Measurements from ENCODE around the gene GSG1L. TPM values are rescaled to one million over a fixed set of nuclear protein-coding genes. Genes with fewer than 3 reads are reported as not detected.

GSG1L gene
- total and polyA plus RNA-seq, 2 of the 13 experiments (the other 11 are each of a cell fraction or from before 2014, with no cell fraction given), result not detected

GRCh38 chr16:27902551-27902950 lies 161.0 kb downstream of the GSG1L start (continued):
- TF ChIP-seq PHF8 (CRISPR knock-in tag; IDR thresholded peaks at IDR 0.05) (no peak), TBL1XR1 (IDR thresholded peaks at IDR 0.05; ENCODE audit: borderline replicate concordance, low read length, partially characterized antibody) (no peak), NRL (CRISPR knock-in tag; IDR thresholded peaks at IDR 0.05; ENCODE audit: borderline replicate concordance) (no peak)

- Histone ChIP-seq H4K20me1 (ENCODE audit: insufficient read depth, low read length) (peaks cover 4% of the 10 kb centered on the region; the same call in 1 of the 2 replicates), H3K9ac (ENCODE audit: insufficient read depth, low read depth, low read length) (no peak overlapping the region), H3K4me3 (replicated peaks in 1 of 3; ENCODE audit: insufficient read depth in 1 of 3, low read depth in 2 of 3, low read length in 3 of 3) (no peak overlapping the region), H3K4me2 (ENCODE audit: low read depth, low read length) (no peak overlapping the region), H3K27ac (ENCODE audit: extremely low read length, insufficient read depth, low read length) (no peak overlapping the region), H3K36me3 (replicated peaks in 1 of 2; ENCODE audit: control insufficient read depth in 1 of 2, insufficient read depth in 2 of 2, low read length in 2 of 2) (no peaks in the 10 kb centered on the region), H2AFZ (ENCODE audit: low read length) (no peak overlapping the region), H3K27me3 (ENCODE audit: control insufficient read depth in 1 of 2, insufficient read depth in 2 of 2, low read length in 2 of 2) (peaks cover 4 to 69% of the 10 kb centered on the region in 2 experiments; a peak in 3 of 5 replicates), H3K79me2 (ENCODE audit: insufficient read depth, low read length) (no peaks in the 10 kb centered on the region), H3K4me1 (ENCODE audit: insufficient read depth, low read length) (no peaks in the 10 kb centered on the region), H3K9me3 (ENCODE audit: low read length) (no peaks in the 10 kb centered on the region)
- FAIRE-seq (no peak), DNase-seq (ENCODE audit: low spot score) (no peak), ATAC-seq (no peak)
- intact Hi-C loops (cut with micrococcal nuclease; ENCODE audit: unreplicated experiment) (no loop called here), in situ Hi-C loops (cut with HindIII; ENCODE audit: extremely low pct_ligation_motif_present, low pct_unique_long_range_greater_than_20kb) (no loop called here)
- CTCF ChIA-PET (ENCODE audit: low intra/inter-chr PET ratio, low total read pairs), result no interaction called here
- 23% methylated on average over 8 of the region's 8 CpGs for WGBS (ENCODE audit: low lambda C conversion rate)
- POLR2A ChIA-PET, result no interaction called here
- TF ChIP-seq PAX8 (CRISPR knock-in tag; IDR thresholded peaks at IDR 0.05; ENCODE audit: borderline replicate concordance) (no peak), ZKSCAN8 (CRISPR knock-in tag; IDR thresholded peaks at IDR 0.05; ENCODE audit: borderline replicate concordance) (no peak), ELF1 (CRISPR knock-in tag; IDR thresholded peaks at IDR 0.05) (no peak), ZNF549 (CRISPR knock-in tag; IDR thresholded peaks at IDR 0.05) (no peak), GMEB2 (CRISPR knock-in tag; IDR thresholded peaks at IDR 0.05; ENCODE audit: low read depth) (no peak), CBX5 (CRISPR knock-in tag; IDR thresholded peaks at IDR 0.05; ENCODE audit: borderline replicate concordance) (no peak), ADNP (CRISPR knock-in tag; IDR thresholded peaks at IDR 0.05) (no peak), MAF1 (CRISPR knock-in tag; IDR thresholded peaks at IDR 0.05; ENCODE audit: borderline replicate concordance) (no peak), SP140L (CRISPR knock-in tag; IDR thresholded peaks at IDR 0.05; ENCODE audit: borderline replicate concordance) (no peak), NBN (conservative IDR thresholded peaks at IDR 0.05) (no peak), NCOA5 (CRISPR knock-in tag; IDR thresholded peaks at IDR 0.05) (no peak), ZNF350 (CRISPR knock-in tag; IDR thresholded peaks at IDR 0.05; ENCODE audit: borderline replicate concordance, low read depth) (no peak), NFKBIZ (CRISPR knock-in tag; IDR thresholded peaks at IDR 0.05) (no peak), ZNF788 (CRISPR knock-in tag; IDR thresholded peaks at IDR 0.05; ENCODE audit: borderline replicate concordance) (no peak), NR0B2 (CRISPR knock-in tag; IDR thresholded peaks at IDR 0.05) (no peak), TFDP1 (CRISPR knock-in tag; IDR thresholded peaks at IDR 0.05; ENCODE audit: borderline replicate concordance) (no peak), THAP11 (CRISPR knock-in tag; IDR thresholded peaks at IDR 0.05) (no peak), ZNF772 (CRISPR knock-in tag; IDR thresholded peaks at IDR 0.05) (no peak)
- BruUV-seq (replicated peaks), result no TSS peak
These were observed 161.6 kb downstream of the GSG1L start for GRCh38 chr16:27901956-27902355.

Measured in HepG2 (cell line).